ENCODE measurements around the gene ZNF274. TPM values are rescaled to one million over a fixed set of nuclear protein-coding genes. Genes with fewer than 3 reads are reported as not detected.

The ZNF274 gene
- total RNA-seq, 2 donors from 2014 or later, result 15.6 to 31.6 TPM

DNA sequence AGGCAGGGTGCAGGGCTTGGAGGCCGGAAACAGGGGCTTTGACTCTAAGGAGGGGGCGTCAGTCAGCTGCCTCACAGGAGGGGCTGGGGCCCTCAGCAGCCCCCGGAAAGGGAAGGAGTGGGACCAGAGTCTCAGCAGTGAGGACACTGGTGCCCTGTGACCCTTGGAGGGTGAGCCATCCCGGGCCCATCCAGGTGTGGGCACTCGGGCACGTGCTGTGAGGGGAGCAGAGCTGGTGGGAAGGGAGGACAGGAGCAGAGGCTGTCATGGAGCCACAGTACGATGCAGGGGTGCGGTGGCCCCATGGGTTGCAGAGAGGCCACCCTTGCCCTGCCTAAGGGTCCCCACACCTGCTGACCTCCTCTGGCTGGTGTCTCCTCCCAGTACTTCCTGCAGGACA lies 26.7 kb downstream of the ZNF274 start:
- H3K4me1 ChIP-seq, result no peaks in the 10 kb centered on the region
- peaks cover 69 to 75% of the 10 kb centered on the region in 2 donors for H3K36me3 ChIP-seq (replicated peaks in 1 of 2; ENCODE audit: insufficient read depth in 1 of 2, low read depth in 2 of 2)
- no peak for ATAC-seq
- H3K4me3 ChIP-seq, result no peak overlapping the region
- H3K27me3 ChIP-seq, result no peaks in the 10 kb centered on the region
- intact Hi-C loops (cut with DNase I), result no loop called here
- peaks cover 0 to 99% (median 27%) of the 10 kb centered on the region in 3 donors for H3K9me3 ChIP-seq
- no peak for DNase-seq
- TF ChIP-seq POLR2A (IDR thresholded peaks at IDR 0.05), result no peak
- no peak for TF ChIP-seq CTCF (IDR thresholded peaks at IDR 0.05)
- H3K27ac ChIP-seq, result no peak overlapping the region
- WGBS, 2 donors, result 94 to 98% methylated on average over 8 of the region's 8 CpGs

DNA sequence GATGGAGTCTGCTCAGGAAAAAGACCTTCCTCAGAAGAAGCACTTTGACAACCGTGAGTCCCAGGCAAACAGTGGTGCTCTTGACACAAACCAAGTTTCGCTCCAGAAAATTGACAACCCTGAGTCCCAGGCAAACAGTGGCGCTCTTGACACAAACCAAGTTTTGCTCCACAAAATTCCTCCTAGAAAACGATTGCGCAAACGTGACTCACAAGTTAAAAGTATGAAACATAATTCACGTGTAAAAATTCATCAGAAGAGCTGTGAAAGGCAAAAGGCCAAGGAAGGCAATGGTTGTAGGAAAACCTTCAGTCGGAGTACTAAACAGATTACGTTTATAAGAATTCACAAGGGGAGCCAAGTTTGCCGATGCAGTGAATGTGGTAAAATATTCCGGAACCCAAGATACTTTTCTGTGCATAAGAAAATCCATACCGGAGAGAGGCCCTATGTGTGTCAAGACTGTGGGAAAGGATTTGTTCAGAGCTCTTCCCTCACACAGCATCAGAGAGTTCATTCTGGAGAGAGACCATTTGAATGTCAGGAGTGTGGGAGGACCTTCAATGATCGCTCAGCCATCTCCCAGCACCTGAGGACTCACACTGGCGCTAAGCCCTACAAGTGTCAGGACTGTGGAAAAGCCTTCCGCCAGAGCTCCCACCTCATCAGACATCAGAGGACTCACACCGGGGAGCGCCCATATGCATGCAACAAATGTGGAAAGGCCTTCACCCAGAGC lies 29.6 kb downstream of the ZNF274 start:
- no peaks in the 10 kb centered on the region for H3K4me1 ChIP-seq
- no peak overlapping the region for H3K27ac ChIP-seq
- H3K36me3 ChIP-seq (replicated peaks in 1 of 2; ENCODE audit: insufficient read depth in 1 of 2, low read depth in 2 of 2), result peaks cover 54 to 55% of the 10 kb centered on the region in 2 donors
- 97% methylated on average over 16 to 17 of the region's 17 CpGs for WGBS, 2 donors
- DNase-seq, result no peak
- ATAC-seq, result no peak
- H3K9me3 ChIP-seq, result peaks cover 0 to 94% (median 22%) of the 10 kb centered on the region in 3 donors
- no peak overlapping the region for H3K4me3 ChIP-seq
- TF ChIP-seq POLR2A (IDR thresholded peaks at IDR 0.05) (no peak), CTCF (IDR thresholded peaks at IDR 0.05) (no peak)
- intact Hi-C loops (cut with DNase I), result no loop called here
- no peaks in the 10 kb centered on the region for H3K27me3 ChIP-seq

DNA sequence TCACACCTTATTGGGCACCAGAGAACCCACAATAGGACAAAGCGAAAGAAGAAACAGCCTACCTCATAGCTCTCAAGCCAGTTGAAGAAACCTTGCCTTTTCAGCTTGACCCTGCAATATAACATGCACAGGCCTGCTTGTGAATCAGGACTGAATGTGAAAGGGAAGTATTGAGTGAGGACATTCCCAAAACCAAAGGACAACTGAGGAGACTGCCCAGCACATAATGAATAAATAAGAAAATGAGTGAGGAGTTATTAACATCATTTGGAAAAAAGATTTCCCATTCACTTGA lies 30.2 kb downstream of the ZNF274 start:
- ATAC-seq, result no peak
- Histone ChIP-seq H3K27ac (no peak overlapping the region), H3K27me3 (no peaks in the 10 kb centered on the region), H3K9me3 (peaks cover 0 to 94% (median 22%) of the 10 kb centered on the region in 3 donors), H3K36me3 (replicated peaks in 1 of 2; ENCODE audit: insufficient read depth in 1 of 2, low read depth in 2 of 2) (peaks cover 49 to 50% of the 10 kb centered on the region in 2 donors), H3K4me1 (no peaks in the 10 kb centered on the region), H3K4me3 (no peak overlapping the region)
- TF ChIP-seq CTCF (IDR thresholded peaks at IDR 0.05) (no peak), POLR2A (IDR thresholded peaks at IDR 0.05) (no peak)
- no peak for DNase-seq
- intact Hi-C loops (cut with DNase I), result no loop called here
- 94 to 100% methylated on average over 1 of the region's 1 CpG for WGBS, 2 donors

DNA sequence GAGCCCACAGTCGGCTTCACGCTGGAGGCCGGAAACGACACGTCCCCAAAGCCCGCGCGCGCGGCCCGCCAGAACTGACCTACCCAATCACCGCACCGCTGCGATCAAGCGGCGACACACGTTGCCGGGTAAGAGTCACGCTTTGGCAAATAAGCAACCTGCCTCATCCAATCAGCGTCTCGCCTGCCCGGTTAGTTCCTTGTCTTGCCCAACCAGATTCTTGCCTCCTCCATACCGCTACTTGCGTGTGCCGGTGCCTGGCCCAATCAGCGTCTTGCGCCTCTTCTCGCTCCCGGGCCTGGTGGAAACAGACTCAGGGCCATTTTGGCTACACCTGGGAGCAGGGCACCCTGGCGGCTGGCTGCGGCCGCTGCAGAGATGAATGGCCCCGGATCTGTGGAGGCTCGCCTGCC lies 34.2 kb downstream of the ZNF274 start:
- TF ChIP-seq CTCF (IDR thresholded peaks at IDR 0.05) (no peak), POLR2A (IDR thresholded peaks at IDR 0.05) (no peak)
- WGBS, 2 donors, result 33 to 52% methylated on average over 18 to 32 of the region's 34 CpGs
- Histone ChIP-seq H3K4me3 (no peak overlapping the region), H3K9me3 (peaks cover 0 to 64% (median 0%) of the 10 kb centered on the region in 3 donors), H3K4me1 (no peaks in the 10 kb centered on the region), H3K27ac (no peak overlapping the region), H3K36me3 (replicated peaks in 1 of 2; ENCODE audit: insufficient read depth in 1 of 2, low read depth in 2 of 2) (peaks cover 11 to 13% of the 10 kb centered on the region in 2 donors), H3K27me3 (no peaks in the 10 kb centered on the region)
- ATAC-seq (no peak), DNase-seq (no peak)
- intact Hi-C loops (cut with DNase I), result no loop called here

All from body of pancreas (tissue), 4 donors.